CD4-positive, alpha-beta T cell treated with Interleukin-17A for 1 hour (primary cell): ENCODE results near the gene UBE2E3.
"Not testable (repeated sequence)": the region's sequence is repeated elsewhere in the genome, so short reads cannot be mapped to it uniquely, and the experiment has no call there.

Source experiments
- DNase-seq: peaks from one replicate; pipeline ENCODE4 v3.0.0-alpha.2; 2020

Gene UBE2E3

DNA sequence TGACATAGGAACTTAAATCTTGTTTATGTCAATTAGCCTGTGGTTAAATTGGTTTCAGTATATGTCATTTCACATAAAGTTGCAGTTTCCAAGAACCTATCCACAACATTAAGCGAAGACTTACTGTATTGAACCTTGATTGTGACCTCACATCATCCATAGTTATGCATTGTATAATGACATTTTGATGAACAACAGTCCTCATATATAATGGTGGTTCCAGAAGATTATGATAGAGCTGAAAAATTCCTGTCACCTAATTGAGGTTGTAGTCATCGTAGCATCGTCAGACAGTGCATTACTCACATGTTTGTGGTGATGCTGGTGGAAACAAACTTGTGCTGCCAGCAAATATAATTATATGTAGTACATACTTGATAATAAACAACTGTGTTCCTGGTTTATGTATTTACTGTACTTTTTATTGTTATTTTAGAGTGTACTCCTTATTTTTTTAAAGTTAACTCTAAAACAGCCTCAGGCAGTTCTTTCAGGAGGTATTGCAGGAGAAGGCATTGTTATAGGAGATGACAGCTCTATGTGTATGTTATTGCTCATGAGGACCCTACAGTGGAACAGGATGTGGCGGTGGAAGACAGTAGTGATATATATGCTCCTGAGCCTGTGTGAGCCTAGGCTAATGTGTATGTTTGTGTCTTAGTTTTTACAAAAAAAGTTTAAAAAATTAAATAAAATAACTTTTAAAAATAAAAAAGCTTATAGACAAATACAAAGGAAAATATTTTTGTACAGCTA lies 56.6 kb downstream of the UBE2E3 start:
- DNase-seq: no peak

DNA sequence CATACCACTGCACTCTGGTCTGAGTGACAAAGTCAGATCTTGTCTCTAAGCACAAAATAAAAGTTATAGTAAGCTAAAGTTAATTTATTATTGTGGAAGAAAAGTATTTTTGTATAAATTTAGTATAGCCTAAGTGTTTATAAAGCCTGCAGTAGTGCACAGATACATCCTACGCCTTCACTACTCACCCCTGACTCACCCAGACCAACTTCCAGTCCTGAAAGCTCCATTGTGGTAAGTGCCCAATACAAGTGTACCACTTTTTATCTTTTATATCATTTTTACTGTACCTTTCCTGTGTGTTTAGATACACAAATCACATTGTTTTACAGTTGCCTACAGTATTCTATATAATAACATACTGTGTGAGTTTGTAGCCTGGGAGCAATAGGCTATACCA lies 57.5 kb downstream of the UBE2E3 start:
- DNase-seq: no peak

DNA sequence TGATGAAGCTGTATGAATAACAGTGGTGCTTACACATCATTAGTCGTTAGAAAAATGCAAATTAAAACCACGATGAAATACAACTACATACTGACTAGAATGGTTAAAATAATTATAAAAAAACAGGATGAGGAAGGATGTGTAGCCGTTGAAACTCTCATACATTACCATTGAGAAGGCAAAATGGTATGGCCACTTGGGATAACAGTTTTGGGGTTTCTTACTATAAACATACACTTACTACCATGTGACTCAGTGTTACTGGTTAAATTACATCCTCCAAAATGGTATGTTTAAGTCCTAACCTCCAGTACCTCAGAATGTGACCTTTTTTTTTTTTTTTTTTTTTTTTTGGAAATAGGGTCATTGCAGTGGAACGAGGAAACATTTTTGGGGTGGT lies 58.4 kb downstream of the UBE2E3 start:
- DNase-seq: no peak

DNA sequence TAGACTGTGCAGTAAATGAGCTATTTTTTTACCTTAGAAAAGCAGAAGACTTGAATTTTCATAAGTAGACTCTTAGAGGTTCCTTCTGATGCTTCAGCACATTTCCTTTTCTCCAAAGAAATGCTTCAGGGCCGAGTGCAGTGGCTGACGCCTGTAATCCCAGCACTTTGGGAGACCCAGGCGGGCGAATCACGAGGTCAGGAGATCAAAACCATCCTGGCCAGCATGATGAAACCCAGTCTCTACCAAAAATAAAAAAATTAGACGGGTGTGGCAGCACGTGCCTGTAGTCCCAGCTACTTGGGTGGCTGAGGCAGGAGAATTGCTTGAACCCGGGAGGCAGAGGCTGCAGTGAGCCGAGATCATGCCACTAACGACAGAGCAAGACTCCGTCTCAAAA lies 60.4 kb downstream of the UBE2E3 start:
- DNase-seq: not testable (repeated sequence)

DNA sequence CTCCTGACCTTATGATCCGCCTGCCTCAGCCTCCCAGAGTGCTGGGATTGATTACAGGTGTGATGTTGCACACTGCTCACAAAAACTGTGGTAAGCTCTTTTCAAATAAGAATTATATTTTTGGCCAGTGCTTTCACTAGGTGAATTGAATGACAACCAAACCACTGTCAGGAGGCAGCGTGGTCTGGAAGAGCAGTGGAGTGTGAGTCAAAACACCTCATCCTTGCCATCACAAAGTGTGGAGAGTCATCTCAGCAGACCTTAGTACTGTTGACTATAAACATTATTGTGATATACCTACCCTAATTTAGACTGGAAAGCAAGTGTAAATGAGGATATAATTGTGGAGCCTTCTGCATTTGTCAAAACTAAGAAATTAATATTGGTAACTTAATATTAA lies 61.3 kb downstream of the UBE2E3 start:
- DNase-seq: no peak

DNA sequence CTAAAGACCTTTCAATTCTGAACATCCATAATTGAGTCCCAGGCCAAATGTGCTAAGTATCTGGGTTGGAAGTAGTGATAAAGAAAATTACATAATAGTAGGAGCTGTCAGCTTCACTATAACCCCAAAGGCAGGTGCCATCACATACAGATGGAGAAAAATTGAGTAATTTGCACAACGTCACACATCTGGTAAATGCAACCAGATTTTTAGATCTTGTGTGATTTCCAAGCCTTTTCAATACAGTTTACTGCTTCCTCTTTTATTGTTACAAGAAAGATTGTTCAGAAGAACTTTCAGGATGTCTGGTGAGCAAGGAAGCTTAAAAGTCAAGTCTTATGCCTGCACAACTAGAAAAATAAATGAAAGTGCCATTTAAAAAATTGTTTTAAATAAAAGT lies 62.3 kb downstream of the UBE2E3 start:
- DNase-seq: no peak

DNA sequence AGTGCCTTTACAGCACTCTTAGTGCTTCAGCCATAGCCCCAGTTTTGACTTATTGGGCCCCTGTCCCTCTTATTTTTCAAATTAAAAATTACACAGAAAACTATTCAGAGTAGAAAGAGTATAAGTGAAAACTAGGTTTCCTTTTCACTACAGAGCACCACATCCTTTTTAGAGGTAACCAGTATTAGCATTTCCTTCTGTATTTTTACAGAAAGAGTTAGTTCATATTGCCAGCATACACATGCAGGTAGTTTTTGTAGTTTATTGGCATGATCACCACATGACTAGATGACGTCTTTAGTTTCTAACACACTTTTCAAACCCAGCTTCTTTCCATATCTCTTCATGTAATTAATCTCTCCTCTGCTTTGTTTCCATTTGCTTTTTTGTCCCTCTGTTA lies 66.4 kb downstream of the UBE2E3 start:
- DNase-seq: no peak

DNA sequence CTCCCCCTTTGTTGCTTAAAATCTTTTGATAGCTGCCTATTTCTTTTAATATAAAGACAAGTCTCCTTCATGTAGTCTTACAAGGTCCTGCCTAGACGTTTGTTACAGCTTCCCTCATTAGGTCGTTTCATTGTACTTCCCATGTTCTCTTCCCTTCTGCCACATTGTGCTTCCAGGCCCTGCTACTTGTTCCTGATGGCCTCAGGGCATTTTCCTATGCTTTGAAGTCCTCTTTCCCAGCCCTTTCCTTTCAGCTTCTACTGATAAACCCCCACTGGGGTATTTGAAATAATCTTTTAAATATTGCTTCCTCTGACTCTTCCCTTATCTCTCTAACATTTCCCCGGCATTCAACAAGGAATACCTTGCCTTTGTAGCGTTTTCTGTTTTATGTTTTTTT lies 67.4 kb downstream of the UBE2E3 start:
- DNase-seq: no peak

DNA sequence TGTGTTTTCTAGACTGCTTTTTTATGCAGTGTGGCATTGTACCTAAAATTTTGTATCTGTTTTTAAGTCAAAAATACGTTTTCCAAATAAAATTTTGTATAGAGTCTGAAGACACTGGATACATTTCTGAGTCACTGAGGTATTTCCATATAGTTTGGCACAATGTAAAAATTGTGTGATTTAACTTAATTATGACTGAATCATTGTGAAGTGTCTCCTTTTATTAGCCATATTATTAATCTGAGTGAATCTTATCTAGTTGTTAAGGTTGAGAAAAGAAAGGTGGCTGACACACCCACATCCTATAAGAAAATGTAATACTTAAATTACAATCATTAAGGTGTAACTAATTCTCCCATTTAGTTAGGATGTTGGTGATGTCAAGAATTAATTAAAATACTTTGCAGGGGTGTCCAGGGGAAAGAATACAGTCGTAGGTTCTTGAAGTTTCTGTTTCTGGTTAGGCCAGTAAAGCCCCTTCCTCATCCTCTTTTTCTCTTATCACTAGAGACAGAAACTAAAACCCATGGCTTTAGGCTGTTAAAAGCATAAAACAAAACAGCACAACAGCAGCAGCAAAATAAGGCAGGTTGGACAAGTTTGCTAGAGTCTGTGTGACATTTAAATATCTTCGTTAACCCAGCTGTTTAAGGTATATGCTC lies 71.6 kb downstream of the UBE2E3 start:
- DNase-seq: no peak

DNA sequence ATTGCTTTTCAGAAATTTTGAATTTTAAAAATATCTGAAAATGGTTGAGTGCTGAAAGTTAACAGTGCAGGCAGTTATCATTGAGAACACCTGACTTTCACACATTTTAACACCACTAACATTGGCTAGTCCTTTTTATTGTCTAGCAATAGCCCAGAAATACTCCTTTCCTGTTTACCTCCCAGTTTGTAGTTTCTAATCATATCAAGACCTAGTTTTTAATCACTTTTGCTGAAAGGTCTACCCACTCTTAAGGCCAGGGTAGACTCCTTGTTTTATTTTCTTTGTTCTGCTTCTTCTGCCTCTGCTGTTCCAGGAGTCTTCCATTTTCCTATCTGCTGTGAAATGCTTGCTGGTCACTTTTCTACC lies 72.1 kb downstream of the UBE2E3 start:
- DNase-seq: no peak

DNA sequence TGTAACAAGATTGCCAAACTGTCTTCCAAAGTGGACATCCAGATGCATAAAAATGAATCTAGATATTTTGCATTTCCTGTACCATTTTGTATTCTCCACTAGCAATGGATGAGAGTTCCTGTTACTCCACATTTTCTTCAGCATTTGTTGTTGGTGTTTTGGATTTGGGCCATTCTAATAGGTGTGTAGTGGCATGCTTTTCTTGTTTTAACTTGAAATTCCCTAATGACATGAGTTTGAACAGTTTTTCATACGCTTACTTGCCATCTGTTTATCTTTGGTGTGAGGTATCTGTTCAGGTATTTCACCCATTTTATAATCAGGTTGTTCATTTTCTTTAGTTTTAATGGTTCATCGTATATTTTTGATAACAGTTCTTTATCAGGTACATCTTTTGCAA lies 73.9 kb downstream of the UBE2E3 start:
- DNase-seq: no peak

DNA sequence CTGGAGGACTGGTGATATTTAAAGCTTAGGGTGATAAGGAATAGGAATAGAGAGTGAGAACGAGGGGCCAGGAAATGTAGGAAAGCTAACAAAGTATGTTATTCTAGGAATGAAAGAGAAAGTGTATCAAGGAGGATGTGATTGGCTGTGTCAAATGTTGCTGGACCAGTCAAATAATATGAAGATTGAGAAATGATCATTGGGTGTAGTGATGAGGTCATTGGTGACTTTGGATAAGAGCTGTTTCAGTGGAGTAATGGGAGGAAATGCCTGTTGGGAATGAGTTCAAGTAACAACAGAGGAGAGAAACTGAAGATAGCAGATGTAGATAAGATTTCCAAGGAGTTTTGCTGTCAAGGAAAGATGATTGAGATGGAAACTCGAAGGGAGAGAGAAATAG lies 74.4 kb downstream of the UBE2E3 start:
- no peak for DNase-seq

DNA sequence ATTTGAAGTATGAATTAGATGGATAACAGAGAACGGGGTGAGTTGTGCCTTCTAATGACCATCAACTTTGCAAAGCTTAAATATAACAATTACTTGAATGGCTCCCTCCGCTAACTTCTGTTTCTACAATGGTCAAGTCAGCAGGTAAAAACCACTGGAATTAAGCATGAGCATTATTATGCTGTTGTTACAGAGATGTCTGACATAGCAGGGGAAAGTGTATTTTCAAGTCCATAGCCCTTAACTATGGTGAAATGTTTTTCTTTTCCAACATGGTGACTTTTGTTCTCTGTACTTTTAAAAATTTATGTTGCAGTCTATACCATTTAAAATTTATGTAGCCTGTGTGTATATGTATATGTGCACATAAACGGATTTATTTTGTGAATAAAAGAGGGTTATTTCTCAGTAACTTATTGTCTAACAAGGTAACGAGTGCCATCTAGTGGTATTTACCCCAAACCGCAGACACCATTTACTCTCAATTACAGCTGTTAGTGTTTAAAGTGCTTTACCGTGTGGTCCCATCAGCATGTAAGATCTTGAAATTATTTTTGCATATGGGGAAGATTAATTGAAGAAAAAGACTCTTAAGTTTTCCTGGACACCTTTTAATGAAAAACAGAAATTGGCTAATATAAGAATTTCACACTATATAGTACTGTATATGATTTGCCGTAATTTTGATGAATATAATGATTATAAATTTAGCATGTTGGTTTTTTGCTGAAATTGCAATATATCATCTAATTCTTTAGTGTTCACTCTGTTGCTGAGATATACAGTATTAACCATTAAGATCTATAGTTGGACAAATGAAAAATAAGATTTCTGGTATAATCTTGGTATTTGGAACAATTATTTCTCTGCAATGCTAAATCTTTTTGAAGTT lies 78.2 kb downstream of the UBE2E3 start:
- DNase-seq: peak; percentile 67

DNA sequence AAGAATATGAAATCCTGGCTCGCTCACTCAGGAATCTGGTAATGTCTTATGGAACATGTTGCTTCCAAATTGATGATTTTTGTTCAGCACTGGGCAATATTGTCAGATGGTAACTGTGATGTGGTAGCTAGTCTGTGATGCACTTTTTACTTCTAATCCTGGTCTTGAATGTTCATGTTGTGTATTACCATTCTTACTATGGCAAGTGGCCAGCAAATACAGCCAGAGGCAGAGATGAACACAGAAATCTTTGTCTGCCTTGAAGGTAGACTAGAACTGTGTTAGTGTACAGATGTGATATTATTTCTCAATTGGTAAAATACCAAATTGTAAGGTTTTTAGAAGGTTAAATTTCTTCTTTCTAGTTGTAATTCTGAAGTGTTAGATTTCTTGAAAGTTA lies 83.3 kb downstream of the UBE2E3 start:
- DNase-seq: no peak

DNA sequence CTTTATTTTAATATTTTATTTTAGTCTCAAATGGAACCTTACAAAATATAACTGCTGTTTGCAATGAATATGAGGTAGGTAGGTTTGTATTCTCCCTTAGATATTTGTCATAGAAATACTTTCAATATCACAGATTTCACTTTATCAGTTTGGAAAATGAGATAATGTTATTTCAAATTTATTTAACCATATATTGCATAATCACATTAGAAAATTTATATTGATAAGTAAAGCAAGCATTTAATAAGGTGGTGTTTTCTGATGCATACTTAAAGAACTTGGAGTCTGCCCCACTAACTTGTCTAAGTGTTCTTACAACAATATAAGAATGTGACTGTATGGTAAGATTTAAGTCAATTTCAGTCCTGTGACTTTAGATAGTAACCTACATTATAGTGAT lies 85.1 kb downstream of the UBE2E3 start:
- no peak for DNase-seq

DNA sequence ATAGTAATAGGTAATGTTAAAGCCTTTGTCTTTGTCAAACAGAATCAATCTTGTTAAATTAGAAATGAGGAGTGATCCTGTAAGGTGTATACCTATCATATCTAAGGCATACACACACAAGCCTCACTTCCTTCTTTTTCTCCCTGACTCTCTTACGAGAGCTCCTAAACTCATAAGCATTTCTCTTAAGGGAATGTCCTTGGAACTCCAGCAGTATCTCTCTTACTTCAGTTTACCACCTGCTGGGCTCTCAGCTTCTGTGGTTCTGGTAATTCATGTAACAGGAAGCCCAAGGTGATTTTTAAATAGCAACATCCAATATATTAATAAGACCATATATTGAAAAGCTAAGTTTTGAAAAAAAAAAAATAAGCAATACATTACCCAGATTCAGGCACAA lies 85.9 kb downstream of the UBE2E3 start:
- no peak for DNase-seq

DNA sequence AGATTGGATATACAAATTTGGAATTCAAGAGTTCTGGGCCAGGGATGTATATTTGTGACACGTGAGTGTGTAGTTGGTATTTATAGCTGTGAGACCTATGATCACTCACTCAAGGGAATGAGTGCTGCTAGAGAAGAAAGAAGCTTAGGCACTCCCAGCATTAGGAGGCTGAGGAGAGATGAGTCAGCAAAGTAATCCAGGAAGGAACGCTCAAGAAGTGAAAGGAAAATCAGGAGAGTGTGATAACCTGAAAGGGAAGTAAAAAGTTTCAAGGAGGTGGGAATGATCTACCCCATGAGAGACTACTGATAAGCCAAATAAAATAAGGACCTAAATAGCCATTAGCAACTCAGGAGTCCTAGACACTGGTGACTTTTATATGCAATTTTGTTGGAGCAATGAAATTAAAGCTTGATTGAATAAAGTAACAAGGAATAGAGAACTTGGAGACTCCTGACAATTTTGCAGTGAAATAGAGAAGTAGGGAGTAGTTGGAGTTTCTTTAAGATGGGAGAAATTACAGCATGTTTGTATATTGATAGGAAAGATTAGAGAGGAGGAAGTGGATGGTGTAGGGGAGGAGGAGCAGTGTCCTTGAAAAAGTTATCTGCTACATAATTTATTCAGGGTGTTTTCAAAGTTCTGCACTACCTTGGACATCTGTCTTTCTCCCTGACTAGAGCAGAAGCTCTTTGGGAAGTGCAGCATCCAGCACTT lies 89.9 kb downstream of the UBE2E3 start:
- DNase-seq: no peak

DNA sequence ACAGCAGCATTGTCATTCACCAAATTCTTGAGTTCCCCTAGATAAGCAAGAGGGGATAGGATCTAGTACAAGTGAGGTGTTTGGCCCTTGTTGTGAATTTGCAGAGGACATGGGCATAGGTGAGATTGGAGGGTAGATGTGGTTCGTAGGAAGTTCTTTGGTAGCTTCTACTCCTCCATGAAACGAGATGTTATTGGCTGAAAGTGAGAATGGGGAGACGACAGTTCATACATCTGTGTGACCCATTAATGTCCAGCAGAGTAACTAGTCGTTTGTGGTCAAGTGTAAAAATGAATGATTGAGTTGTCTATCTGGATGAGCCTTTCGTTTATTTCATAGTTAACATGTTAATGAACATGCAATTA lies 90.4 kb downstream of the UBE2E3 start:
- DNase-seq: no peak

DNA sequence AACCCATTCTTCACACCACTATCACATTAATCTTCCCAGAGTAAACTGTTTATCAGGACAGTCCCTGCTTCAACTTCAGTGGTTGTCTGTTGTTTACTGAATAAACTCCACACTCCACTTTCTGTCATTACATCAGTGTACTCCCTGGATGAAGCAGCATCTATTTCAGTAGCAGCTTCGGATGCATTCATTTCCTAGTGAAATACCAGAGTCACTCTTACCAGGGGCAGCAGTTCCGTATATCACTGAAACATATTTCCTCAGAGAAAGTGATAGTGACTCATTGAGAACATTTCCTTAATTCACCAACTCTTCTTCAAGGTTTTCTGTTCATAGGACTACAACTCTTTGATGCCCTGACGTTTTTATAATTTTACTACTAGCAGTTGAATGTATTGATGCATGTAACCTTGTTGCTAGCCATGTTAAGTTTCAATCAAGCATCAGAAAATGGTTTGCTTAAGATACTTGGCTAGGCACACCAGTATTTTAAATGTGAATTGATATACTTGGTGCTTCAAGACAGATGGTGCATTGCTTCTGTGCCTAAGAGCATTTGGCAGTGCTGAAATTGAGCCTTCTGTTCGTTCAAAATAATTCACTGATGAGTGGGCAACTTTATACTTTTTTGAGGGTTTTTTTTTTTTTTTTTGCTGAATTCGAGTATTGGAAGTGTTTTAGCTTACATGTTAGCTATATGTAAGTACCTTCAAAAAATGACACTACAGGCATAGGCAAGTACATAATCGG lies 92.3 kb downstream of the UBE2E3 start:
- DNase-seq: no peak

DNA sequence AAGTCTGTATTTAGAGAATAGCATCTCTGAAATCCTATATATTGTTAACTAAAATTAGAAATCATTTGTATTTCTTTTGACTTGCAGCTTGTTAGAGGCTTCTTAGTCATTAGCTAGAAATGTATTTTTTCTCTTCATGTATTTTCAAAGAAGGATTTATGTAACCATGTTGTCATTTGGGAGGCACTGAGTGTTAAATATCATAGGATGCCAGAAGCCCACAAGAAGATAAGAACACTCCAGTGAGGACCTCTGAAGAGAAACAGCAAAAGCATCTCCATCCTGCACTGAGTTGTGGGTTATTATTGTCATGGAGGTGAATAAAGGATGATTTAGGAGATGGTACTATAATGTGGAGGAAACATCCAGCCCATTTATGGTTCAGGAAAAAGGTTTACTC lies 93.5 kb downstream of the UBE2E3 start:
- no peak for DNase-seq

DNA sequence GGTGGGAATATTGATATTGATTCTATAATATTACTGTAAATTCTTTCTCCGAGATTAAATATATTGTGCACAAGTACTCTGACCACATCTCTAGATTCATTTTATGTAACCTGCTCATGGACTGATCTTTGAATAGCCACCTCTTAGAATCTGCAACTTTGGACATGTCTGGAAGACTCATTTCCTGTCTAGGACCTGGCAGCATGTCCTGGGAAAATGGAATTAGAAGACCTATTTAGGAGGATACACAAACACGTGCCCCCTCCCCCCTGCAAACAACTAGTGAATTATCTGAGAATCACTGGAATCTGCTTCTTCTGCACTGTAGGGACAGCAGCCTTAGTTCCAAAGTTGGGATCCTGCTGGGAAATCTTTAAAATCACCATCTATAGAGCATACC lies 94.1 kb downstream of the UBE2E3 start:
- no peak for DNase-seq

DNA sequence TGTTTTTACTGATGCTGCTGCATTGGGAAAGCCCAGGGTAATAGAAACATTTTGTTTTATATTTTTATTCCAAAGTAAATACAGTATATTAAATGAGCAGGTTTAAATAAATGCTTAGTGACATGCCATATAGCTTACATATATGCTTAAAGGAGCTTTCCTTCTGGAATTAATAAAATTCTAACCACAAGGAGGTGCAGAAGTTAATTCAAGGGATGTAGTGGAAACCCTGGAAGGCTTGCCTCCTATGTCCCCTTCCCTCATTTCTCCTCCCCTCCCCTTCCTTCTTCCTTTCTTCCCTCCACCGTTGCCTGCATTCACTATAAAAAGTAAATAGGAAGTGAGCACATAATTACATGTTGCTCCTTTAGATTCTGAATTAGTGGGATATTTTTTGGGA lies 96.3 kb downstream of the UBE2E3 start:
- no peak for DNase-seq
